Stomach smooth muscle (tissue), 2 donors: ENCODE results near the gene HLA-DRA.

ENCODE experiments used
- H3K27ac ChIP-seq: one replicate; pipeline ENCODE4 v1.7.0; 2013; ENCODE audit warnings: mild to moderate bottlenecking, low read length, inconsistent platforms
- H3K27me3 ChIP-seq, 2 donors: one replicate each; pipeline ENCODE4 v1.7.0; 2013; ENCODE audit warnings: low read length in 2 of 2; ENCODE audit not compliant: insufficient read depth in 2 of 2, control insufficient read depth in 1 of 2
- H3K36me3 ChIP-seq, 2 donors: one replicate each; pipeline ENCODE4 v1.7.0; 2013; ENCODE audit warnings: low read length in 2 of 2; ENCODE audit not compliant: control insufficient read depth in 2 of 2, insufficient read depth in 2 of 2
- H3K4me1 ChIP-seq: one replicate; pipeline ENCODE4 v1.7.0; 2013; ENCODE audit warnings: low read length; ENCODE audit not compliant: control insufficient read depth, insufficient read depth
- H3K4me3 ChIP-seq, 2 donors: one replicate each; pipeline ENCODE4 v1.7.0; 2013; ENCODE audit warnings: low read length in 2 of 2
- H3K9ac ChIP-seq, 2 donors: one replicate each; pipeline ENCODE4 v1.7.0; 2013; ENCODE audit warnings: low read length in 2 of 2, mild to moderate bottlenecking in 1 of 2
- H3K9me3 ChIP-seq, 2 donors: one replicate each; pipeline ENCODE4 v1.7.0; 2013; ENCODE audit warnings: low read length in 2 of 2; ENCODE audit not compliant: control insufficient read depth in 2 of 2
- donor health status: healthy.
- donor health status: Pancreatic carcinoma.

The HLA-DRA gene

GRCh38 chr6:32410906-32411305, 28.8 kb upstream of the HLA-DRA start:
- Histone ChIP-seq H3K27me3 (peaks cover 23 to 28% of the 10 kb centered on the region in 2 donors), H3K9me3 (no peaks in the 10 kb centered on the region), H3K4me3 (no peak overlapping the region), H3K36me3 (no peaks in the 10 kb centered on the region), H3K4me1 (no peaks in the 10 kb centered on the region), H3K9ac (no peak overlapping the region), H3K27ac (no peak overlapping the region)

GRCh38 chr6:32411566-32412327, 27.9 kb upstream of the HLA-DRA start:
- H3K27me3 ChIP-seq: peaks cover 26 to 33% of the 10 kb centered on the region in 2 donors
- no peak overlapping the region for H3K9ac ChIP-seq
- no peaks in the 10 kb centered on the region for H3K4me1 ChIP-seq

GRCh38 chr6:32413427-32414047, 26.1 kb upstream of the HLA-DRA start:
- H3K9ac ChIP-seq: no peak overlapping the region
- no peaks in the 10 kb centered on the region for H3K4me1 ChIP-seq
- H3K36me3 ChIP-seq: no peaks in the 10 kb centered on the region
- peaks cover 27 to 29% of the 10 kb centered on the region in 2 donors for H3K27me3 ChIP-seq
- H3K9me3 ChIP-seq: no peaks in the 10 kb centered on the region
- H3K4me3 ChIP-seq: peak overlapping the region in 1 of 2 donors; percentile 3
- no peak overlapping the region for H3K27ac ChIP-seq

More at GRCh38 chr6:32411566-32412327, 27.9 kb upstream of the HLA-DRA start:
- no peaks in the 10 kb centered on the region for H3K36me3 ChIP-seq
- H3K27ac ChIP-seq: no peak overlapping the region
- no peak overlapping the region for H3K4me3 ChIP-seq
- H3K9me3 ChIP-seq: no peaks in the 10 kb centered on the region

GRCh38 chr6:32415521-32416019, 24.1 kb upstream of the HLA-DRA start:
- Histone ChIP-seq H3K9ac (no peak overlapping the region), H3K27me3 (peaks cover 24 to 27% of the 10 kb centered on the region in 2 donors), H3K36me3 (no peaks in the 10 kb centered on the region), H3K27ac (no peak overlapping the region), H3K9me3 (no peaks in the 10 kb centered on the region), H3K4me3 (peak overlapping the region in 1 of 2 donors; percentile 41), H3K4me1 (no peaks in the 10 kb centered on the region)

GRCh38 chr6:32416036-32416435, 23.7 kb upstream of the HLA-DRA start:
- no peak overlapping the region for H3K9ac ChIP-seq
- H3K27ac ChIP-seq: no peak overlapping the region
- H3K36me3 ChIP-seq: no peaks in the 10 kb centered on the region
- H3K4me3 ChIP-seq: peak overlapping the region in 1 of 2 donors; percentile 41
- peaks cover 24 to 28% of the 10 kb centered on the region in 2 donors for H3K27me3 ChIP-seq
- no peaks in the 10 kb centered on the region for H3K9me3 ChIP-seq
- H3K4me1 ChIP-seq: no peaks in the 10 kb centered on the region

GRCh38 chr6:32424589-32425300, 14.9 kb upstream of the HLA-DRA start:
- H3K4me1 ChIP-seq: no peaks in the 10 kb centered on the region
- no peak overlapping the region for H3K9ac ChIP-seq
- no peaks in the 10 kb centered on the region for H3K9me3 ChIP-seq
- no peak overlapping the region for H3K27ac ChIP-seq
- H3K27me3 ChIP-seq: peaks cover 0 to 9% of the 10 kb centered on the region in 2 donors
- no peaks in the 10 kb centered on the region for H3K36me3 ChIP-seq
- H3K4me3 ChIP-seq: no peak overlapping the region

GRCh38 chr6:32426338-32426737, 13.3 kb upstream of the HLA-DRA start:
- no peaks in the 10 kb centered on the region for H3K4me1 ChIP-seq
- H3K9ac ChIP-seq: no peak overlapping the region
- no peak overlapping the region for H3K4me3 ChIP-seq
- no peak overlapping the region for H3K27ac ChIP-seq
- H3K36me3 ChIP-seq: no peaks in the 10 kb centered on the region
- H3K9me3 ChIP-seq: no peaks in the 10 kb centered on the region
- peaks cover 3 to 10% of the 10 kb centered on the region in 2 donors for H3K27me3 ChIP-seq

GRCh38 chr6:32427218-32427617, 12.5 kb upstream of the HLA-DRA start:
- H3K9me3 ChIP-seq: no peaks in the 10 kb centered on the region
- H3K4me1 ChIP-seq: no peaks in the 10 kb centered on the region
- H3K9ac ChIP-seq: no peak overlapping the region
- H3K27me3 ChIP-seq: peaks cover 4 to 10% of the 10 kb centered on the region in 2 donors
- no peak overlapping the region for H3K4me3 ChIP-seq
- no peak overlapping the region for H3K27ac ChIP-seq
- H3K36me3 ChIP-seq: no peaks in the 10 kb centered on the region

GRCh38 chr6:32427934-32428474, 11.7 kb upstream of the HLA-DRA start:
- H3K9ac ChIP-seq: no peak overlapping the region
- H3K27ac ChIP-seq: no peak overlapping the region
- H3K4me3 ChIP-seq: no peak overlapping the region
- peaks cover 4 to 10% of the 10 kb centered on the region in 2 donors for H3K27me3 ChIP-seq
- H3K9me3 ChIP-seq: no peaks in the 10 kb centered on the region
- H3K36me3 ChIP-seq: no peaks in the 10 kb centered on the region
- H3K4me1 ChIP-seq: no peaks in the 10 kb centered on the region

GRCh38 chr6:32430179-32430578, 9.5 kb upstream of the HLA-DRA start:
- Histone ChIP-seq H3K9ac (no peak overlapping the region), H3K27me3 (peaks cover 4 to 10% of the 10 kb centered on the region in 2 donors), H3K36me3 (no peaks in the 10 kb centered on the region), H3K9me3 (no peaks in the 10 kb centered on the region), H3K27ac (no peak overlapping the region), H3K4me1 (no peaks in the 10 kb centered on the region), H3K4me3 (no peak overlapping the region)
